Measurements from ENCODE around the gene IPO8. TPM values are rescaled to one million over a fixed set of nuclear protein-coding genes. Genes with fewer than 3 reads are reported as not detected.

The IPO8 gene
- total and polyA plus RNA-seq, 2 of the 4 experiments (the other 2 are of a cell fraction): 11.1 to 31.5 TPM

DNA sequence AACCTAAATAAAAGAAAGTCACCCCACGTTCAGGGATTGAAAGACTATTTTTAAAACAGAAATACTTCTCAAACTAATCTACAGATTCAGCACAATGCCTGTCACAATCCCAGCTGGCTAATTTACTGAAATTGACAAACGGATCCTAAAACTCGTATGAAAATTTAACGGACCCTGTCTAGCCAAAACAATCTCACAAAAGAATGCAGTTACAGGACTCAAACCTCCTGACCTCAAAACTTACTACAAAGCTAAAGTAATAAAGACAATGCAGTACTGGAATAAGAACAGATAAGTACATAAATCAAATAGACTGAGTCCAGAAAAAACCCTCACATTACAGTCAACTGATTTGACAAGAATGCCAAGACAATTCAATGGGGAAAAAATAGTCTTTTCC is 48.8 kb downstream of the IPO8 start:
- no peak for DNase-seq
- no peak overlapping the region for H3K14ac ChIP-seq (replicated peaks; ENCODE audit: low read depth, low read length)

More for the DNA sequence above, 48.8 kb downstream of the IPO8 start:
- no peak overlapping the region for H2BK15ac ChIP-seq (ENCODE audit: low read depth, low read length)
- H2AK9ac ChIP-seq (replicated peaks; ENCODE audit: low read depth, low read length, poor library complexity): no peak overlapping the region
- dilution Hi-C loops (cut with HindIII; ENCODE audit: low sequenced_read_pairs, unreplicated experiment): no loop called here
- H2BK120ac ChIP-seq (ENCODE audit: low read depth, low read length): no peak overlapping the region
- no peaks in the 10 kb centered on the region for H4K20me1 ChIP-seq (ENCODE audit: insufficient read depth, low read length)
- H4K5ac ChIP-seq (ENCODE audit: low read depth, low read length): no peak overlapping the region
- no peak overlapping the region for H4K8ac ChIP-seq (ENCODE audit: low read depth in 2 of 2, low read length in 2 of 2)
- no peak overlapping the region for H2AK5ac ChIP-seq (ENCODE audit: low read depth, low read length)
- H3K4me3 ChIP-seq (ENCODE audit: insufficient read depth, low read depth, low read length): no peak overlapping the region
- no peak overlapping the region for H3K23ac ChIP-seq (ENCODE audit: low read depth, low read length)
- H3K9me3 ChIP-seq (ENCODE audit: control insufficient read depth, insufficient read depth, low read length): no peaks in the 10 kb centered on the region
- H3K4me2 ChIP-seq (ENCODE audit: low read depth, low read length): no peak overlapping the region
- no peak overlapping the region for H2AFZ ChIP-seq (replicated peaks; ENCODE audit: low read length, poor library complexity)
- peaks cover 3% of the 10 kb centered on the region for H3K36me3 ChIP-seq (ENCODE audit: control insufficient read depth, insufficient read depth, low read length)
- ChIA-PET CTCF (no interaction called here), POLR2A (ENCODE audit: unreplicated experiment) (no interaction called here)
- H3K56ac ChIP-seq (ENCODE audit: extremely low read depth, insufficient read depth, low read length): no peak overlapping the region
- no peaks in the 10 kb centered on the region for H3K27me3 ChIP-seq (ENCODE audit: control insufficient read depth, insufficient read depth, low read length)
- BruUV-seq (replicated peaks): no TSS peak
- no peak overlapping the region for H3K27ac ChIP-seq (ENCODE audit: insufficient read depth, low read length)
- intact Hi-C loops (cut with micrococcal nuclease): no loop called here
- no peak for ATAC-seq (ENCODE audit: low read depth)
- H3K18ac ChIP-seq (ENCODE audit: low read depth, low read length): no peak overlapping the region
- H2BK5ac ChIP-seq (ENCODE audit: low read depth, low read length, poor library complexity, severe bottlenecking): no peak overlapping the region
- H3K4me1 ChIP-seq (ENCODE audit: control insufficient read depth, insufficient read depth, low read length): no peaks in the 10 kb centered on the region
- no CpG with 5 or more reads among the region's 4 CpGs for WGBS, 2 experiments (ENCODE audit: extremely low coverage in 2 of 2, insufficient read length in 1 of 2)
- TF ChIP-seq POLR2A (IDR thresholded peaks at IDR 0.05; ENCODE audit: low read depth, low read length): no peak
- no peak for TF ChIP-seq MAZ (IDR thresholded peaks at IDR 0.05; ENCODE audit: borderline replicate concordance, low read depth, low read length)
- no peak for TF ChIP-seq CEBPB (IDR thresholded peaks at IDR 0.05; ENCODE audit: low read depth, low read length)
- no peak for TF ChIP-seq MXI1 (IDR thresholded peaks at IDR 0.05; ENCODE audit: borderline replicate concordance, low read depth, low read length)
- TF ChIP-seq, protein P1, sequence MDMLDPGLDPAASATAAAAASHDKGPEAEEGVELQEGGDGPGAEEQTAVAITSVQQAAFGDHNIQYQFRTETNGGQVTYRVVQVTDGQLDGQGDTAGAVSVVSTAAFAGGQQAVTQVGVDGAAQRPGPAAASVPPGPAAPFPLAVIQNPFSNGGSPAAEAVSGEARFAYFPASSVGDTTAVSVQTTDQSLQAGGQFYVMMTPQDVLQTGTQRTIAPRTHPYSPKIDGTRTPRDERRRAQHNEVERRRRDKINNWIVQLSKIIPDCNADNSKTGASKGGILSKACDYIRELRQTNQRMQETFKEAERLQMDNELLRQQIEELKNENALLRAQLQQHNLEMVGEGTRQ (IDR thresholded peaks at IDR 0.05; ENCODE audit: low read depth, low read length): no peak
- no peak for TF ChIP-seq SMC3 (IDR thresholded peaks at IDR 0.05; ENCODE audit: low read depth, low read length)
- in situ Hi-C loops (cut with MboI; ENCODE audit: low sequenced_read_pairs): no loop called here
- H3K9me1 ChIP-seq (ENCODE audit: insufficient read depth, low read length): no peaks in the 10 kb centered on the region
- H3K4ac ChIP-seq (ENCODE audit: low read depth, low read length): no peak overlapping the region
- H2BK20ac ChIP-seq (ENCODE audit: low read depth, low read length): no peak overlapping the region
- H3K79me1 ChIP-seq (ENCODE audit: low read depth in 1 of 2, low read length in 2 of 2): peaks cover 7 to 11% of the 10 kb centered on the region in 2 experiments; a peak in 3 of 4 replicates
- H3K9ac ChIP-seq (ENCODE audit: low read depth, low read length): no peak overlapping the region
- H4K91ac ChIP-seq (ENCODE audit: insufficient read depth, low read depth, low read length): no peak overlapping the region

Measured in IMR-90 (cell line).